Peyer's patch (tissue), 4 donors: ENCODE data around the gene CDH24. TPM values are rescaled to one million over a fixed set of nuclear protein-coding genes. Genes with fewer than 3 reads are reported as not detected.

ENCODE experiments used
- DNase-seq, 3 donors: peaks; one replicate each; pipeline ENCODE4 v3.0.0-alpha.2; 2017 to 2019
- H3K27ac ChIP-seq, 4 donors: fragments of 200-600 bp; sonication (generic); one replicate each; pipeline ENCODE4 v1.5.1; 2016 to 2019
- H3K27me3 ChIP-seq, 2 donors: fragments of 200-600 bp; sonication (generic); one replicate each; pipeline ENCODE4 v1.5.1; 2019
- H3K36me3 ChIP-seq, 3 donors: fragments of 200-600 bp; sonication (generic); one replicate each; pipeline ENCODE4 v1.5.1; 2016 to 2019
- H3K4me1 ChIP-seq, 4 donors: fragments of 200-600 bp; sonication (generic); one replicate each; pipeline ENCODE4 v1.5.1; 2016 to 2019
- H3K4me3 ChIP-seq, 4 donors: fragments of 200-600 bp; sonication (generic); 1 replicate in 3 of 4; 2 replicates in 1 of 4; pipeline ENCODE4 v1.5.1; 2016 to 2019; ENCODE audit warnings: mild to moderate bottlenecking in 1 of 4
- H3K9me3 ChIP-seq, 4 donors: fragments of 200-600 bp; sonication (generic); one replicate each; pipeline ENCODE4 v1.5.1; 2016 to 2019; ENCODE audit warnings: mild to moderate bottlenecking in 1 of 4
- CTCF ChIP-seq, 6 experiments: fragments of 450-650 bp in 4 of 6; fragments of 200-600 bp in 2 of 6; sonication (generic) in 1 of 6; IDR thresholded peaks; one replicate each; pipeline ENCODE4 v1.5.1; 2017 to 2019; ENCODE audit warnings: antibody characterized with exemption in 6 of 6, mild to moderate bottlenecking in 3 of 6, moderate library complexity in 1 of 6
- POLR2A ChIP-seq, 2 donors: fragments of 450-650 bp; IDR thresholded peaks; one replicate each; pipeline ENCODE4 v1.5.1; 2017; ENCODE audit warnings: antibody characterized with exemption in 2 of 2, mild to moderate bottlenecking in 2 of 2, moderate library complexity in 2 of 2
- total RNA-seq, 4 donors: library from RNA; depleted of rRNA; stranded (reverse); fragments of >200 nt; gene quantifications; one replicate each; pipeline ENCODE4 v1.1.0, GENCODE V29; 2016

The CDH24 gene
- total RNA-seq, 4 donors from 2014 or later = 1.1 to 12.4 (median 5.5) TPM

GRCh38 chr14:23052671-23053070 lies 4.6 kb downstream of the CDH24 start:
- Histone ChIP-seq H3K27ac (no peak overlapping the region), H3K36me3 (no peaks in the 10 kb centered on the region), H3K4me3 (no peak overlapping the region), H3K27me3 (no peaks in the 10 kb centered on the region), H3K9me3 (no peaks in the 10 kb centered on the region), H3K4me1 (peaks cover 0 to 13% (median 6%) of the 10 kb centered on the region in 4 donors)
- peak in 1 of 3 donors; percentile 21 for DNase-seq
- TF ChIP-seq CTCF (IDR thresholded peaks at IDR 0.05) (no peak), POLR2A (IDR thresholded peaks at IDR 0.05) (no peak)

- Histone ChIP-seq H3K4me1 (peaks cover 0 to 12% (median 5%) of the 10 kb centered on the region in 4 donors), H3K4me3 (no peak overlapping the region), H3K36me3 (no peaks in the 10 kb centered on the region), H3K9me3 (no peaks in the 10 kb centered on the region), H3K27ac (no peak overlapping the region), H3K27me3 (no peaks in the 10 kb centered on the region)
- peak in 1 of 3 donors; percentile 50 for DNase-seq
- no peak for TF ChIP-seq POLR2A (IDR thresholded peaks at IDR 0.05)
- peak in 1 of 6 experiments; percentile 5 for TF ChIP-seq CTCF (IDR thresholded peaks at IDR 0.05)
These were observed 5.1 kb downstream of the CDH24 start for GRCh38 chr14:23052182-23052623.

GRCh38 chr14:23051141-23052057 lies 5.9 kb downstream of the CDH24 start:
- no peak overlapping the region for H3K4me3 ChIP-seq
- no peaks in the 10 kb centered on the region for H3K36me3 ChIP-seq
- no peaks in the 10 kb centered on the region for H3K9me3 ChIP-seq
- H3K27me3 ChIP-seq = no peaks in the 10 kb centered on the region
- H3K4me1 ChIP-seq = peaks cover 0 to 4% (median under 1%) of the 10 kb centered on the region in 4 donors
- no peak overlapping the region for H3K27ac ChIP-seq
- TF ChIP-seq CTCF (IDR thresholded peaks at IDR 0.05) (no peak), POLR2A (IDR thresholded peaks at IDR 0.05) (no peak)
- peak in 1 of 3 donors; percentile 16 for DNase-seq

GRCh38 chr14:23049011-23049410 lies 8.3 kb downstream of the CDH24 start:
- peaks cover 0 to 7% (median 0%) of the 10 kb centered on the region in 4 donors for H3K4me1 ChIP-seq
- no peaks in the 10 kb centered on the region for H3K9me3 ChIP-seq
- no peaks in the 10 kb centered on the region for H3K36me3 ChIP-seq
- peak in 1 of 3 donors; percentile 33 for DNase-seq
- no peak overlapping the region for H3K4me3 ChIP-seq
- no peak for TF ChIP-seq CTCF (IDR thresholded peaks at IDR 0.05)
- no peak for TF ChIP-seq POLR2A (IDR thresholded peaks at IDR 0.05)
- no peaks in the 10 kb centered on the region for H3K27me3 ChIP-seq
- no peak overlapping the region for H3K27ac ChIP-seq

- no peaks in the 10 kb centered on the region for H3K36me3 ChIP-seq
- no peak for TF ChIP-seq POLR2A (IDR thresholded peaks at IDR 0.05)
- no peak for TF ChIP-seq CTCF (IDR thresholded peaks at IDR 0.05)
- no peaks in the 10 kb centered on the region for H3K9me3 ChIP-seq
- no peak overlapping the region for H3K27ac ChIP-seq
- DNase-seq = peak in 1 of 3 donors; percentile 38
- H3K27me3 ChIP-seq = no peaks in the 10 kb centered on the region
- no peak overlapping the region for H3K4me3 ChIP-seq
- peaks cover 0 to 7% (median 0%) of the 10 kb centered on the region in 4 donors for H3K4me1 ChIP-seq
These were observed 9.3 kb downstream of the CDH24 start for GRCh38 chr14:23047751-23048693.
